ENCODE data around the gene BHLHA15. TPM values are rescaled to one million over a fixed set of nuclear protein-coding genes. Genes with fewer than 3 reads are reported as not detected.

The BHLHA15 gene
- total and polyA plus RNA-seq, 2 of the 8 experiments (the other 6 are each of a cell fraction or from before 2014, with no cell fraction given), result 1.1 to 2.7 TPM

DNA sequence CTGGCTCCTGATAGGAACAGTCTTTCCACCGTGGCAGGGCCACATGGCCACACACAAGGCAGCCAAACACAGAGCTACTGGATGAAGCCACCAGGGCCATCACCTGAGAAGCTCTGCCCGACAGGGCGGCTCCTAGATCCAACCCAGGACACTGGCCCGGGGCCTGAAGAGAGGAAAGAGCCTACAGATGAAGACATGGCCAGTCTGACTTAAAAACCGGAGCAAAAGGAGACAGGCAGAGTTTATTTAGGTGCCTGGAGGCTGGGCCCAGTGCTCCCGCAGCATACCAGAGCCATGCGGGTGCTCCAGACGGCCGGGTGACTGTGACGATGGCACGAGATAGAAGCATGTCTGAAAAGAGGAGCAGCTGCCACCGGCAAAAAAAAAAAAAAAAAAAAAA lies 36.9 kb downstream of the BHLHA15 start:
- 96% methylated on average over 11 of the region's 12 CpGs; no CpG with 5 or more reads in 1 of the 2 experiments for WGBS, 2 experiments (ENCODE audit: extremely low coverage in 1 of 2, insufficient coverage in 1 of 2, insufficient read length in 1 of 2, insufficient replicate concordance in 2 of 2, low coverage in 1 of 2, low lambda C conversion rate in 2 of 2, missing lambda C conversion rate in 1 of 2)
- H4K8ac ChIP-seq (ENCODE audit: extremely low read depth, insufficient read depth, low read length), result no peak overlapping the region
- H3K79me2 ChIP-seq (ENCODE audit: control insufficient read depth in 1 of 2, insufficient read depth in 2 of 2, low read length in 2 of 2), result peaks cover 0 to 5% of the 10 kb centered on the region in 2 experiments; a peak in 1 of 4 replicates
- ChIA-PET CTCF (ENCODE audit: partially characterized antibody) (no interaction called here), POLR2A (ENCODE audit: partially characterized antibody) (no interaction called here)
- H3K27ac ChIP-seq (ENCODE audit: low read depth, low read length), result no peak overlapping the region
- DNase-seq (ENCODE audit: low read depth in 1 of 2, low spot score in 2 of 2) (no peak), FAIRE-seq (no peak)
- no peak overlapping the region for H2AFZ ChIP-seq (ENCODE audit: low read length)
- H2BK12ac ChIP-seq (ENCODE audit: low read depth, low read length), result no peak overlapping the region
- H2BK120ac ChIP-seq (replicated peaks; ENCODE audit: low read depth, low read length), result no peak overlapping the region
- no peak overlapping the region for H3K4me3 ChIP-seq (ENCODE audit: extremely low read depth in 1 of 4, insufficient read depth in 2 of 4, low read depth in 3 of 4, low read length in 4 of 4)
- H3K27me3 ChIP-seq (replicated peaks in 1 of 4; ENCODE audit: control insufficient read depth in 3 of 4, extremely low read depth in 1 of 4, insufficient read depth in 3 of 4, low read length in 3 of 4), result no peaks in the 10 kb centered on the region; a peak in 1 of 7 replicates
- no peak overlapping the region for H3K4ac ChIP-seq (replicated peaks; ENCODE audit: insufficient read length, low read depth, low read length)
- no peaks in the 10 kb centered on the region for H3K9me3 ChIP-seq (ENCODE audit: insufficient read depth in 2 of 2, low read depth in 1 of 2, low read length in 1 of 2)
- H2BK5ac ChIP-seq (ENCODE audit: low read depth, low read length), result no peak overlapping the region
- TF ChIP-seq, protein P1, sequence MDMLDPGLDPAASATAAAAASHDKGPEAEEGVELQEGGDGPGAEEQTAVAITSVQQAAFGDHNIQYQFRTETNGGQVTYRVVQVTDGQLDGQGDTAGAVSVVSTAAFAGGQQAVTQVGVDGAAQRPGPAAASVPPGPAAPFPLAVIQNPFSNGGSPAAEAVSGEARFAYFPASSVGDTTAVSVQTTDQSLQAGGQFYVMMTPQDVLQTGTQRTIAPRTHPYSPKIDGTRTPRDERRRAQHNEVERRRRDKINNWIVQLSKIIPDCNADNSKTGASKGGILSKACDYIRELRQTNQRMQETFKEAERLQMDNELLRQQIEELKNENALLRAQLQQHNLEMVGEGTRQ (IDR thresholded peaks at IDR 0.05; ENCODE audit: low read length), result no peak
- TF ChIP-seq ZNF274 (IDR thresholded peaks at IDR 0.05; ENCODE audit: borderline replicate concordance, extremely low read depth, low read length) (no peak), SUZ12 (IDR thresholded peaks at IDR 0.05; ENCODE audit: low read length) (no peak), POLR2AphosphoS5 (IDR thresholded peaks at IDR 0.05; ENCODE audit: low read depth, low read length) (no peak), BRCA1 (IDR thresholded peaks at IDR 0.05; ENCODE audit: low read depth, low read length) (no peak), CBX8 (IDR thresholded peaks at IDR 0.05; ENCODE audit: borderline replicate concordance, low read depth, low read length) (no peak), YY1 (IDR thresholded peaks at IDR 0.05; ENCODE audit: low read depth, low read length) (no peak), TCF12 (IDR thresholded peaks at IDR 0.05; ENCODE audit: low read depth, low read length) (no peak), POLR2A (IDR thresholded peaks at IDR 0.05; ENCODE audit: control extremely low read depth in 1 of 2, low read depth in 2 of 2, low read length in 2 of 2) (no peak), RFX5 (IDR thresholded peaks at IDR 0.05; ENCODE audit: borderline replicate concordance, low read depth, low read length) (no peak), GABPA (IDR thresholded peaks at IDR 0.05; ENCODE audit: borderline replicate concordance, insufficient read depth, low read length) (no peak), EGR1 (IDR thresholded peaks at IDR 0.05; ENCODE audit: borderline replicate concordance, low read depth, low read length) (no peak)
- H2AK5ac ChIP-seq (ENCODE audit: low read depth, low read length), result no peak overlapping the region
- no peak overlapping the region for H3K23ac ChIP-seq (ENCODE audit: insufficient read length)
- no peak overlapping the region for H3K9ac ChIP-seq (replicated peaks in 1 of 4; ENCODE audit: extremely low read depth in 1 of 4, low read depth in 3 of 4, low read length in 3 of 4)
- no peak overlapping the region for H4K5ac ChIP-seq (ENCODE audit: insufficient read length, low read depth, low read length)
- no peak overlapping the region for H3K14ac ChIP-seq (ENCODE audit: insufficient read length)
- no peak overlapping the region for H3K4me2 ChIP-seq (ENCODE audit: insufficient read depth in 1 of 2, low read depth in 2 of 2, low read length in 2 of 2)
- H3K56ac ChIP-seq (replicated peaks; ENCODE audit: insufficient read length, low read depth, low read length), result no peak overlapping the region
- no peak overlapping the region for H2BK15ac ChIP-seq (ENCODE audit: low read length)
- H3K18ac ChIP-seq (ENCODE audit: extremely low read depth, low read length), result no peak overlapping the region
- no peak overlapping the region for H4K91ac ChIP-seq (replicated peaks; ENCODE audit: insufficient read length, low read length)
- H3K36me3 ChIP-seq (ENCODE audit: control insufficient read depth in 2 of 4, insufficient read depth in 4 of 4, low read length in 3 of 4), result no peaks in the 10 kb centered on the region
- peaks cover 0 to 14% (median 3%) of the 10 kb centered on the region in 4 experiments; a peak in 4 of 7 replicates for H3K4me1 ChIP-seq (replicated peaks in 1 of 4; ENCODE audit: control insufficient read depth in 3 of 4, insufficient read depth in 4 of 4, low read length in 3 of 4)
- H3K23me2 ChIP-seq (ENCODE audit: low read depth, low read length), result peaks cover 6% of the 10 kb centered on the region
- H2BK20ac ChIP-seq (ENCODE audit: low read length), result no peak overlapping the region
- H3K79me1 ChIP-seq (ENCODE audit: low read depth, low read length), result no peaks in the 10 kb centered on the region; the same call in 1 of the 2 replicates
- H4K20me1 ChIP-seq (replicated peaks in 1 of 2; ENCODE audit: control insufficient read depth in 1 of 2, insufficient read depth in 2 of 2, low read length in 2 of 2), result no peaks in the 10 kb centered on the region

All from H1 (cell line).